HL-60 (cell line): ENCODE data around the gene FEV.

Source experiments
- DNase-seq, 2 experiments: peaks; one replicate each; pipeline ENCODE4 v3.0.0-alpha.2; 2010 to 2020; ENCODE audit warnings: low read depth in 1 of 2, low spot score in 1 of 2
- H3K27ac ChIP-seq: fragments of 250-450 bp; sonication (Bioruptor Pico); replicated peaks from 2 replicates; pipeline ENCODE4 v1.5.1; 2020; ENCODE audit warnings: mild to moderate bottlenecking, moderate library complexity
- H3K27me3 ChIP-seq: fragments of 250-450 bp; sonication (Bioruptor Pico); 2 replicates; pipeline ENCODE4 v1.5.1; 2021; ENCODE audit warnings: mild to moderate bottlenecking, moderate library complexity; ENCODE audit not compliant: insufficient read depth, poor library complexity, severe bottlenecking
- H3K4me3 ChIP-seq: replicated peaks from 2 replicates; pipeline ENCODE4 v1.5.1; 2011; ENCODE audit warnings: mild to moderate bottlenecking, control low read depth, low read length; ENCODE audit not compliant: insufficient read depth
- GABPA ChIP-seq: IDR thresholded peaks from 2 replicates; pipeline ENCODE4 v1.6.1; 2012; ENCODE audit warnings: low read depth
- POLR2AphosphoS5 ChIP-seq: IDR thresholded peaks from 2 replicates; pipeline ENCODE4 v1.6.1; 2012; ENCODE audit warnings: low read depth
- SPI1 ChIP-seq: IDR thresholded peaks from 2 replicates; pipeline ENCODE4 v1.6.1; 2012; ENCODE audit warnings: low read depth, mild to moderate bottlenecking, borderline replicate concordance
- TF ChIP-seq, protein P1 (sequence below): IDR thresholded peaks from 2 replicates; pipeline ENCODE4 v1.6.1; 2012; ENCODE audit warnings: low read depth; ENCODE audit not compliant: insufficient replicate concordance
- TF ChIP-seq, protein P2 (sequence below): IDR thresholded peaks from one replicate; pipeline ENCODE4 v1.5.1; 2011; ENCODE audit warnings: low read length, control low read depth, inconsistent platforms; ENCODE audit not compliant: insufficient read depth

FEV gene

DNA sequence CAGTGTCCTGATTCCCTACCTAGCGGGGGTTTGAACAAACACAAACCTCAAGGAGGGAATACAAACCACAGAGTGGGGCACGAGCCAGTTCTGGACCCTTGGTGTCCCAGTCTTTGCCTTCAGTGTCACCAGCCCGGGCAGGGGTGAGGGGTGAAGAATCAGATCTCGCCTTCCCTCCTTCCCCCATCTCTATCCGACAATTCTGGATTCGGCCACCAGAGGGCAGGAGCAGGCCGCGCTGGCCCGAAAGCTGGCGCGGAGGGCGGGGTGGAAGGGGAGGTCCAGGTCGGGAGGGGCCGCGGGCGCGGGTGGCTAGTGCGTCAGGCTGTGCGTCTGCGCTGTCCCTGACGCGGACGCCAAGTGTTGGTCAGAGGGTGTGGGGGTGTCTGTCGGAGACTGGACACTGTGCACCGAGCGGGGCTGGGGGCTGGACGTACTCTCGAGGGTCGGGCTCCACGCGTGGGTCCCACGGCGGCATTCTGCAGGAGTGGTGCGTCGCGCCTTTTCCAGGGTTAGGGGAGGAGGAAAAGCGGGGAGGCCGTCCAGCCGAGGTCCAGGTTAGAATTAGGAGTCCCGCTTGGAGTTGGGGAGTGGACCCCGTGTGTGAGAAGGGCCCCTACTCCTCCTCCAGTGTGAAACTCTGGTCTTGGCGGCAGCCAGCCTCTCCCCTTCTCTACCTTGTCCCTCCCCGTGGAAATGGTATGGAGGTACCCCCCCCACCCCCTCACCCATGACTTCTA is 11.2 kb upstream of the FEV start:
- Histone ChIP-seq H3K27me3 (peaks cover 79% of the 10 kb centered on the region), H3K27ac (no peak overlapping the region), H3K4me3 (no peak overlapping the region)
- TF ChIP-seq, protein P1, sequence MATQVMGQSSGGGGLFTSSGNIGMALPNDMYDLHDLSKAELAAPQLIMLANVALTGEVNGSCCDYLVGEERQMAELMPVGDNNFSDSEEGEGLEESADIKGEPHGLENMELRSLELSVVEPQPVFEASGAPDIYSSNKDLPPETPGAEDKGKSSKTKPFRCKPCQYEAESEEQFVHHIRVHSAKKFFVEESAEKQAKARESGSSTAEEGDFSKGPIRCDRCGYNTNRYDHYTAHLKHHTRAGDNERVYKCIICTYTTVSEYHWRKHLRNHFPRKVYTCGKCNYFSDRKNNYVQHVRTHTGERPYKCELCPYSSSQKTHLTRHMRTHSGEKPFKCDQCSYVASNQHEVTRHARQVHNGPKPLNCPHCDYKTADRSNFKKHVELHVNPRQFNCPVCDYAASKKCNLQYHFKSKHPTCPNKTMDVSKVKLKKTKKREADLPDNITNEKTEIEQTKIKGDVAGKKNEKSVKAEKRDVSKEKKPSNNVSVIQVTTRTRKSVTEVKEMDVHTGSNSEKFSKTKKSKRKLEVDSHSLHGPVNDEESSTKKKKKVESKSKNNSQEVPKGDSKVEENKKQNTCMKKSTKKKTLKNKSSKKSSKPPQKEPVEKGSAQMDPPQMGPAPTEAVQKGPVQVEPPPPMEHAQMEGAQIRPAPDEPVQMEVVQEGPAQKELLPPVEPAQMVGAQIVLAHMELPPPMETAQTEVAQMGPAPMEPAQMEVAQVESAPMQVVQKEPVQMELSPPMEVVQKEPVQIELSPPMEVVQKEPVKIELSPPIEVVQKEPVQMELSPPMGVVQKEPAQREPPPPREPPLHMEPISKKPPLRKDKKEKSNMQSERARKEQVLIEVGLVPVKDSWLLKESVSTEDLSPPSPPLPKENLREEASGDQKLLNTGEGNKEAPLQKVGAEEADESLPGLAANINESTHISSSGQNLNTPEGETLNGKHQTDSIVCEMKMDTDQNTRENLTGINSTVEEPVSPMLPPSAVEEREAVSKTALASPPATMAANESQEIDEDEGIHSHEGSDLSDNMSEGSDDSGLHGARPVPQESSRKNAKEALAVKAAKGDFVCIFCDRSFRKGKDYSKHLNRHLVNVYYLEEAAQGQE, result no peak
- TF ChIP-seq, protein P2, sequence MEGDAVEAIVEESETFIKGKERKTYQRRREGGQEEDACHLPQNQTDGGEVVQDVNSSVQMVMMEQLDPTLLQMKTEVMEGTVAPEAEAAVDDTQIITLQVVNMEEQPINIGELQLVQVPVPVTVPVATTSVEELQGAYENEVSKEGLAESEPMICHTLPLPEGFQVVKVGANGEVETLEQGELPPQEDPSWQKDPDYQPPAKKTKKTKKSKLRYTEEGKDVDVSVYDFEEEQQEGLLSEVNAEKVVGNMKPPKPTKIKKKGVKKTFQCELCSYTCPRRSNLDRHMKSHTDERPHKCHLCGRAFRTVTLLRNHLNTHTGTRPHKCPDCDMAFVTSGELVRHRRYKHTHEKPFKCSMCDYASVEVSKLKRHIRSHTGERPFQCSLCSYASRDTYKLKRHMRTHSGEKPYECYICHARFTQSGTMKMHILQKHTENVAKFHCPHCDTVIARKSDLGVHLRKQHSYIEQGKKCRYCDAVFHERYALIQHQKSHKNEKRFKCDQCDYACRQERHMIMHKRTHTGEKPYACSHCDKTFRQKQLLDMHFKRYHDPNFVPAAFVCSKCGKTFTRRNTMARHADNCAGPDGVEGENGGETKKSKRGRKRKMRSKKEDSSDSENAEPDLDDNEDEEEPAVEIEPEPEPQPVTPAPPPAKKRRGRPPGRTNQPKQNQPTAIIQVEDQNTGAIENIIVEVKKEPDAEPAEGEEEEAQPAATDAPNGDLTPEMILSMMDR, result peak; percentile 42
- peak; percentile 41 to 53 for DNase-seq

DNA sequence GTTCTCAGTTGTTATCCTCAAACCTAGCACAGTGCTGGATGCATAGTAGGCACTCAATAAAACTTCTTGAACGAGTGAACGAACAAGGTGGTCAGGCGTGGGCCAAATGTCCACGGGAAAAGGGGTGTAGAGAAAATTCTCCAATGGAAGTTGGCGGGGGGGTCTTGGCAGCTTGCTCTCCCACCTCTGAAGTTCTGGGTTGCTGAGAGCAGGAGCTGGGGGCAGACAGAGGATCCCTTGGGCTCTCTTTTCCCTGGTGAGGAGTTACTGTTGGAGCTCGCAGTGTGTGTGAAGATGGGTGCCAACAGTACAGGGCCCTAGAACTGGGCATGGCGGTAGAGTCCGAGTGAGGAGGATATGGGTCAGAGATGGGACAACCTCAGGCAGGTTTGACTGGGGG is 10.6 kb upstream of the FEV start:
- no peak overlapping the region for H3K4me3 ChIP-seq
- DNase-seq, result no peak
- H3K27me3 ChIP-seq, result peaks cover 79% of the 10 kb centered on the region
- no peak overlapping the region for H3K27ac ChIP-seq
- TF ChIP-seq, protein P1, result no peak
- no peak for TF ChIP-seq SPI1
- TF ChIP-seq, protein P2, result no peak

DNA sequence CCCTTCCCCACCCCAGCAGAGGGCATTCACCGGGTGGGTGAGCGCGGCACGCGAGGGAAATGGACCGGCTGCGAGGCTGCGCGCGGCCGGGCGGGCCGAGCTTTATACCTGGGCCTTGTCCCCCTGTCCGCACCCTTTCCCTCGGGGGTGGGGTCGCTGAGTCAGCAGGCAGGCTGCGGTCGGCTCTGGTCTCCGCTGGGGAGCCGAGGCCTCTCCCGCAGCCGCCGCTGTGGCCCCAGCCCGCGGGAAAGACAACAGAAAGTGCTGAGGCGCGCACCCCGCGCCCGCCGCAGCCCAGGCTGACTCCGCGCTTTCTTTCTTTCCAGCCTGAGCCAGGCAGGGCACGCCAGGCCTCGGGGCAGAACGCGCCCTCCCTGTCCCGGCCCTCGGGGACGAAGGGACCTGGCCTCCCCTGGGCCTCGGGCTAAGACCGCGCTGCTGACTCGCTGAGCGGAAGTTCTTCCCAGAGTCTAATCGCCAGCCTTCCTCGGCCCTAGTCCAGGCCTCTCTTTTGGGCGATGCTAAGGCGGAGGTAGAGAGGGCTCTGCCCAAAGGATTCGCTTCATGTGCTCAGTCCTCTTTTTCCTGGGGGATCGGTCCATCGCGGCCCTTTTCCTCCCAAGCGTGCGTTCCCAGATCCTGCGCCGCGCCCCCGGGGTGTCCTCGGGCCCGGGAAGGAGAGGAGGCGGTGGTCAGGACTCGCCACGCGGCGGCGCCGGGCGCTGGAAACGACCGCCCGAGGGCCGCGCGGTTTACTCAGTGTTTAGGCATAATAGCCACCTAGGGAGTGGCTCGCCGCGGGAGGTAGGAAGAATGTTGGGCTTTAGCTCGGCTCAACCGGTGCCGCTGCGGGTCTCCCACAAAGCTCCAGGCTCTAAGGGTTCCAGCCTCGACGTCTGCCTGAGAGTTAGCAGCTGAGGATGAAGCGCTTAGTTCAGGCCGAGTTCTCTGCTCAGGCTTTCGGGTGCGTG is 8.6 kb upstream of the FEV start, which contains the start of gene CRYBA2:
TSS of gene CRYBA2 (minus strand) at position 78 of the 971 bp plus-strand sequence. CDS start 246 bp downstream, outside the sequence.
- Histone ChIP-seq H3K27ac (no peak within 1 kb of the TSS), H3K27me3 (peaks cover 81% of the 10 kb centered on the region), H3K4me3 (no peak within 1 kb of the TSS)
- no peak for DNase-seq
- TF ChIP-seq, protein P2, result no peak
- TF ChIP-seq GABPA, result no peak
- TF ChIP-seq, protein P1, result no peak
- TF ChIP-seq SPI1, result no peak
- TF ChIP-seq POLR2AphosphoS5, result no peak
